KMS-11 (cell line): Measurements from ENCODE around the gene NCAM2.

Experiments
- H2AFZ ChIP-seq: fragments of 200-600 bp; sonication (generic); 2 replicates; pipeline ENCODE4 v1.6.1; 2016; ENCODE audit warnings: antibody characterized with exemption, mixed run types, low read depth
- H3K27ac ChIP-seq: fragments of 200-600 bp; sonication (generic); 2 replicates; pipeline ENCODE4 v1.6.1; 2016; ENCODE audit warnings: mild to moderate bottlenecking, mixed run types
- H3K27me3 ChIP-seq: fragments of 200-600 bp; sonication (generic); 2 replicates; pipeline ENCODE4 v1.6.1; 2017; ENCODE audit warnings: mild to moderate bottlenecking, low read depth, mixed run types, moderate library complexity; ENCODE audit not compliant: insufficient read depth
- H3K36me3 ChIP-seq: fragments of 200-600 bp; sonication (generic); 2 replicates; pipeline ENCODE4 v1.6.1; 2017; ENCODE audit warnings: mild to moderate bottlenecking, mixed run types; ENCODE audit not compliant: insufficient read depth
- H3K4me1 ChIP-seq: fragments of 200-600 bp; sonication (generic); 2 replicates; pipeline ENCODE4 v1.6.1; 2016; ENCODE audit warnings: mild to moderate bottlenecking, low read depth, mixed run types; ENCODE audit not compliant: poor library complexity, severe bottlenecking
- H3K4me2 ChIP-seq: fragments of 200-600 bp; sonication (generic); 2 replicates; pipeline ENCODE4 v1.7.0; 2016; ENCODE audit warnings: mild to moderate bottlenecking, mixed run types
- H3K4me3 ChIP-seq: fragments of 200-600 bp; sonication (generic); IDR thresholded peaks from 2 replicates; pipeline ENCODE4 v1.6.1; 2017; ENCODE audit warnings: low read depth, low read length, mixed read lengths; ENCODE audit not compliant: insufficient read depth
- H3K79me2 ChIP-seq: fragments of 200-600 bp; sonication (generic); 2 replicates; pipeline ENCODE4 v1.6.1; 2016; ENCODE audit warnings: low read depth, mixed run types; ENCODE audit not compliant: insufficient read depth
- H3K9ac ChIP-seq: fragments of 200-600 bp; sonication (generic); 2 replicates; pipeline ENCODE4 v1.6.1; 2016; ENCODE audit warnings: mild to moderate bottlenecking, mixed run types
- H4K20me1 ChIP-seq: fragments of 200-600 bp; sonication (generic); 2 replicates; pipeline ENCODE4 v1.6.1; 2016; ENCODE audit warnings: mild to moderate bottlenecking, mixed run types; ENCODE audit not compliant: insufficient read depth
- CTCF ChIP-seq: fragments of 200-600 bp; sonication (generic); conservative IDR thresholded peaks from 2 replicates; pipeline ENCODE4 v1.6.1; 2017; ENCODE audit warnings: low read depth, mild to moderate bottlenecking, antibody characterized with exemption, low read length, moderate library complexity, mixed read lengths

Gene NCAM2

DNA sequence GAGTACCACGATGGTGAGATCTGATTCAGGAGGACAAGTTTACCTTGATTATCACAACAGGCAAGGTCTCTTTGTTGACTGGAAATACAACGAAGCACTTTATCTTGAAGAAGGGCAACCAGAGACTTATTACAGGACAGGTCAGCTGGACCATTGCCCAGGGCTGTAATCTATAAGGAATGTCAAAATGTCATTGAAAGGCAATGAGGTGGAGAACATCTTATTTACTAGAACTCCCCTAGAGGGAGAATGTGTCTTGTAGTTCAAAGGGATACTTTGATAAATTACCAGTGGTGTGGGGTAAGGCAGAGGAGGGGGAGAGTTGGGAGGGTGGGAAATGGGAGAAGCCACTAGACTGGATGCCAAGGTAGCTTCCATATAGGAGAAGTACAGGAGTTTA lies 212.3 kb downstream of the NCAM2 start:
- Histone ChIP-seq H3K79me2 (no peaks in the 10 kb centered on the region), H3K4me1 (no peaks in the 10 kb centered on the region), H3K36me3 (no peaks in the 10 kb centered on the region), H2AFZ (no peak overlapping the region), H3K27ac (no peak overlapping the region), H3K4me3 (no peak overlapping the region), H4K20me1 (no peaks in the 10 kb centered on the region), H3K9ac (no peak overlapping the region), H3K27me3 (no peaks in the 10 kb centered on the region), H3K4me2 (no peak overlapping the region)
- TF ChIP-seq CTCF, result no peak

- Histone ChIP-seq H3K27me3 (no peaks in the 10 kb centered on the region), H2AFZ (no peak overlapping the region), H4K20me1 (no peaks in the 10 kb centered on the region), H3K4me2 (no peak overlapping the region), H3K4me3 (no peak overlapping the region), H3K79me2 (no peaks in the 10 kb centered on the region), H3K27ac (no peak overlapping the region), H3K36me3 (no peaks in the 10 kb centered on the region), H3K9ac (no peak overlapping the region), H3K4me1 (no peaks in the 10 kb centered on the region)
- no peak for TF ChIP-seq CTCF
Measured at GRCh38 chr21:21213297-21213696, 215.1 kb downstream of the NCAM2 start.

DNA sequence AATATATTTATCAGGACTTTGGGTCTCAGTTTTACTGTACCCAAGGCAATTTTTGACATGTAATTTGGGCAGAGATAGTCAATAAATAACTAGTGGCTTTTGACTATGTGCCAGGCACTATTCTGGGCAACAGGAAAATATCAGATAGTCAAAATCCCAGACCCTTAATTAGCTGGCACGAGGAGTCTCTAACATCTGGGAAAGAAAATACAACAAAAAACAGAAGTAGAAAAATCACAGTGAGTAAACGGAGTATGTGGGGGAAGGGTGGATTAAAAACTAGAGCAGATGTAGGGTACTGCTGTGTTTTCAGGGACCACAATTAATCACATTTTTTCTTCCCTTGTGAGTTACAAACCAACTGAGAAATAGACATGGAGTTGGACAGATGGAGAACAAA lies 217.8 kb downstream of the NCAM2 start:
- no peak overlapping the region for H3K27ac ChIP-seq
- H2AFZ ChIP-seq, result no peak overlapping the region
- H3K79me2 ChIP-seq, result no peaks in the 10 kb centered on the region

GRCh38 chr21:21226472-21226871 lies 228.3 kb downstream of the NCAM2 start:
- H3K9ac ChIP-seq, result no peak overlapping the region
- H4K20me1 ChIP-seq, result no peaks in the 10 kb centered on the region
- H3K4me2 ChIP-seq, result no peak overlapping the region
- H2AFZ ChIP-seq, result no peak overlapping the region
- no peaks in the 10 kb centered on the region for H3K36me3 ChIP-seq
- H3K4me3 ChIP-seq, result no peak overlapping the region
- no peaks in the 10 kb centered on the region for H3K79me2 ChIP-seq
- TF ChIP-seq CTCF, result no peak
- H3K27ac ChIP-seq, result no peak overlapping the region
- H3K27me3 ChIP-seq, result no peaks in the 10 kb centered on the region
- H3K4me1 ChIP-seq, result no peaks in the 10 kb centered on the region

More for the DNA sequence above, 217.8 kb downstream of the NCAM2 start:
- no peak overlapping the region for H3K4me3 ChIP-seq
- no peak overlapping the region for H3K9ac ChIP-seq
- no peak overlapping the region for H3K4me2 ChIP-seq
- H3K36me3 ChIP-seq, result no peaks in the 10 kb centered on the region
- H3K4me1 ChIP-seq, result no peaks in the 10 kb centered on the region
- TF ChIP-seq CTCF, result no peak
- H3K27me3 ChIP-seq, result no peaks in the 10 kb centered on the region
- H4K20me1 ChIP-seq, result no peaks in the 10 kb centered on the region
